Activated naive CD8-positive, alpha-beta T cell treated with anti-CD3 and anti-CD28 coated beads, Interleukin-2, amount 10 ng/mL, durations not matched to agents 7 days and 5 days (primary cell): Measurements from ENCODE around the gene OOSP1. TPM values are rescaled to one million over a fixed set of nuclear protein-coding genes. Genes with fewer than 3 reads are reported as not detected.
"Not testable (repeated sequence)": the region's sequence is repeated elsewhere in the genome, so short reads cannot be mapped to it uniquely, and the experiment has no call there.

Source experiments
- ATAC-seq: fragments of 150-1000 bp; cut with Tn5 transposase; one replicate; pipeline ENCODE4 v1.10.0; 2021; ENCODE audit warnings: low read depth, moderate library complexity
- POLR2A ChIA-PET: fragments of 350-600 bp; sonication (Branson Sonifier 250); formaldehyde crosslinking; loops from one replicate; lab custom pipeline; 2021; ENCODE audit warnings: antibody characterized with exemption; lab: Charles Lee
- DNase-seq: peaks from one replicate; pipeline ENCODE4 v3.0.0; 2021
- H3K27ac Mint-ChIP-seq: one replicate; pipeline ENCODE4 v1.8.0; 2022; ENCODE audit warnings: mild to moderate bottlenecking, mixed read lengths
- H3K27me3 Mint-ChIP-seq: one replicate; pipeline ENCODE4 v1.8.0; 2022; ENCODE audit warnings: mild to moderate bottlenecking, moderate library complexity, mixed read lengths
- H3K36me3 Mint-ChIP-seq: one replicate; pipeline ENCODE4 v1.8.0; 2021; ENCODE audit warnings: mild to moderate bottlenecking, mixed read lengths
- H3K4me1 Mint-ChIP-seq: one replicate; pipeline ENCODE4 v1.8.0; 2021; ENCODE audit warnings: mixed read lengths
- H3K4me3 Mint-ChIP-seq: one replicate; pipeline ENCODE4 v1.8.0; 2022; ENCODE audit warnings: mild to moderate bottlenecking, moderate library complexity, mixed read lengths
- H3K9me3 Mint-ChIP-seq: one replicate; pipeline ENCODE4 v1.8.0; 2021; ENCODE audit warnings: mixed read lengths
- total RNA-seq, 2 experiments: library from RNA; stranded (reverse); gene quantifications; one replicate each; pipeline ENCODE4 v1.2.3, GENCODE V29; 2021

Gene OOSP1, protein sequence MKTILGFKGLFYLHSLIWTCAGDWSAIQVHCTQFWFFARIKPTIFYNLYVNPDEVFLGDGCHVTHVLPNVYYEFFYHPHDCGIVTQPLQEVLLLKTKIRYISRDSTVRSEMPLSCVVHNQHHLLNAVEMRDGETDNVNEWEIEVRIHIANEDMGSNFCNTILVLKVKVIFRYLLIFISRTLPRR
- not detected for total RNA-seq

- ATAC-seq (no peak), DNase-seq (no peak)
- POLR2A ChIA-PET, result no interaction called here
- H3K36me3 Mint-ChIP-seq, result no peaks in the 10 kb centered on the region
- H3K9me3 Mint-ChIP-seq, result peaks cover 2% of the 10 kb centered on the region
- H3K27ac Mint-ChIP-seq, result no peak within 1 kb of the TSS
- H3K27me3 Mint-ChIP-seq, result no peaks in the 10 kb centered on the region
- H3K4me1 Mint-ChIP-seq, result no peaks in the 10 kb centered on the region
- H3K4me3 Mint-ChIP-seq, result no peak within 1 kb of the TSS
Observed at GRCh38 chr11:59938132-59938531, at the start of gene OOSP1. Gene OOSP1, plus strand, starts transcription at chr11:59938432. Its CDS starts 23 bp downstream, at chr11:59938455.

GRCh38 chr11:59891781-59892181 is 46.5 kb upstream of the OOSP1 start:
- Mint-ChIP-seq H3K27ac (no peak overlapping the region), H3K36me3 (no peaks in the 10 kb centered on the region), H3K9me3 (peaks cover 22% of the 10 kb centered on the region), H3K4me1 (no peaks in the 10 kb centered on the region), H3K27me3 (peaks cover 14% of the 10 kb centered on the region), H3K4me3 (no peak overlapping the region)
- no peak for ATAC-seq
- POLR2A ChIA-PET, result no interaction called here
- no peak for DNase-seq

- H3K36me3 Mint-ChIP-seq, result no peaks in the 10 kb centered on the region
- ATAC-seq, result no peak
- H3K4me1 Mint-ChIP-seq, result no peaks in the 10 kb centered on the region
- no peak for DNase-seq
- no peak overlapping the region for H3K4me3 Mint-ChIP-seq
- peaks cover 9% of the 10 kb centered on the region for H3K9me3 Mint-ChIP-seq
- POLR2A ChIA-PET, result no interaction called here
- peaks cover 4% of the 10 kb centered on the region for H3K27me3 Mint-ChIP-seq
- H3K27ac Mint-ChIP-seq, result no peak overlapping the region
Observed at GRCh38 chr11:59894616-59895015, 43.6 kb upstream of the OOSP1 start.

GRCh38 chr11:59898046-59898445 is 40.2 kb upstream of the OOSP1 start:
- ATAC-seq (no peak), DNase-seq (no peak)
- H3K36me3 Mint-ChIP-seq, result no peaks in the 10 kb centered on the region
- no peak overlapping the region for H3K4me3 Mint-ChIP-seq
- no peak overlapping the region for H3K27ac Mint-ChIP-seq
- peaks cover 4% of the 10 kb centered on the region for H3K9me3 Mint-ChIP-seq
- H3K27me3 Mint-ChIP-seq, result peaks cover 2% of the 10 kb centered on the region
- POLR2A ChIA-PET, result no interaction called here
- no peaks in the 10 kb centered on the region for H3K4me1 Mint-ChIP-seq

DNA sequence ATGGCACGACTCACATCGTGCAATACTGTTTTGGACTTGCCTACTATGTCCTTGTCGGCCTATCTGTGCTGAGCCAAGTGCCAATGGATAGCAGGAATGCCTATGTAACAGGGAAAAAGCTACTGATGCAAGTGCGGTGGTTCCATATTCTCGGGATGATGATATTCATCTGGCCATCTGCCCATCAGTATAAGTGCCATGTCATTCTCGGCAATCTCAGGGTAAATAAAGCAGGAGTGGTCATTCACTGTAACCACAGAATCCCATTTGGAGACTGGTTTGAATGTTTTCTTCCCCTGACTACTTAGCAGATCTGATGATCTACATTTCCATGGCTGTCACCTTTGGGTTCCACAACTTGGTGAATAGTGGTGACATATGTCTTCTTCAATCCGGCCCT is 39.6 kb upstream of the OOSP1 start:
- H3K27ac Mint-ChIP-seq, result no peak overlapping the region
- POLR2A ChIA-PET, result no interaction called here
- H3K4me3 Mint-ChIP-seq, result no peak overlapping the region
- peaks cover 4% of the 10 kb centered on the region for H3K9me3 Mint-ChIP-seq
- H3K36me3 Mint-ChIP-seq, result no peaks in the 10 kb centered on the region
- DNase-seq (no peak), ATAC-seq (no peak)
- peaks cover 2% of the 10 kb centered on the region for H3K27me3 Mint-ChIP-seq
- H3K4me1 Mint-ChIP-seq, result no peaks in the 10 kb centered on the region

GRCh38 chr11:59899532-59899931 is 38.7 kb upstream of the OOSP1 start:
- no peaks in the 10 kb centered on the region for H3K4me1 Mint-ChIP-seq
- no peak for ATAC-seq
- DNase-seq, result no peak
- H3K9me3 Mint-ChIP-seq, result peaks cover 4% of the 10 kb centered on the region
- peaks cover 2% of the 10 kb centered on the region for H3K27me3 Mint-ChIP-seq
- H3K36me3 Mint-ChIP-seq, result no peaks in the 10 kb centered on the region
- no peak overlapping the region for H3K4me3 Mint-ChIP-seq
- POLR2A ChIA-PET, result no interaction called here
- H3K27ac Mint-ChIP-seq, result no peak overlapping the region

DNA sequence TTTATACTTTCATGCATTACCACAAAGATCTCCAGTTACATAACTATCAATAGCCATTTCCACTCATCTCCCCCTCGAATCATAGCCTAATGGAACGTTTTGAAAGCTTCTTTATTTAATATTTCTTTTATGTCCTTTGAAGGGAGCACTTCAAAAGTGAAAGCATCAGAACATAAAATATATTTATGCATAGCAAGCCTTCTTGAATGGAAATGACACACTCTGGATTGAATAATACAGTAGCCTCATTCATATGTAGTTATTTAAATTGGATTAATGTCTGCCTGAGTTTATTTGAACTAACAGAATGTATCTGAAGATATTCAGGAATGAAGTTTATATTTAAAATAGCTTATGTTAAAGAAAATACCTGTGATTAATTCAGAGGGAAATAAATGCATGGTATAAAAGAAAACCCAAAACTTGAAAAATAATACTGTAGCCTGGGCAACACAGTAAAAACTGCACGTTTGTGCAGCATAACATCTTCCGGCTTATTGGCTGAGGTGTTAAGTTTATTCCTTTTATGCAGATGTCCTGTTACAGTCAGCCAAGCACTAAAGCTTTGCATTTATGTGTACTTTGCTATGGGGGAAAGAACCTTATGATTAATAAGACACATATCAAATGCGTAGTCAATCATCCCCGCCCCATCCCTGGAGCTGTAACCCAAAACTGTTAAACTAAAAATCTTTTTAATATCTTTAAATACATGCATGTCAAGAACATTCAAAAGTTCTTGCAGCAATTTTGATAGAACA is 37.7 kb upstream of the OOSP1 start:
- Mint-ChIP-seq H3K36me3 (no peaks in the 10 kb centered on the region), H3K27me3 (peaks cover under 1% of the 10 kb centered on the region), H3K9me3 (peaks cover 2% of the 10 kb centered on the region), H3K4me1 (no peaks in the 10 kb centered on the region), H3K27ac (no peak overlapping the region), H3K4me3 (no peak overlapping the region)
- POLR2A ChIA-PET, result no interaction called here
- DNase-seq (no peak), ATAC-seq (no peak)

DNA sequence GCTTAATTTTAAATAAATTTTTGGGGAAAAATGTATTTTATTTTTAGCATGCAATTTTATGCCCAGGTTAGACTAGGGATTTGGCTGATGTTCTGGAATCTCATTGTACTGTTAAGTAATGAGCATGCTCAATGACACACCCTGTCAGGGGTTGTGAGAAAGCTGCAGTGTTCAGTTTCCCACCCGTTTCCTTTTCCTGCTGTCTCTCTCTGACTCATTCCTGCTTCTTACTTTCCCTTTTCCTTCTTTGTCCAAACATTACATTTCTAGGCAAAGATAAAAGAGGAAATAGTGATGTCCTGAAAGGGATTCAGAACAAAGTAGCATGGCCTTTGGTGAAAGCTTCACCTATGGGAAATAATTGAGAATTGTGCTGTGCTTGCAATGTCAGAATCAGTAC is 36.9 kb upstream of the OOSP1 start:
- Mint-ChIP-seq H3K36me3 (no peaks in the 10 kb centered on the region), H3K4me3 (no peak overlapping the region), H3K27me3 (no peaks in the 10 kb centered on the region), H3K27ac (no peak overlapping the region), H3K9me3 (peaks cover 2% of the 10 kb centered on the region), H3K4me1 (no peaks in the 10 kb centered on the region)
- DNase-seq (no peak), ATAC-seq (no peak)
- POLR2A ChIA-PET, result no interaction called here

GRCh38 chr11:59903569-59903968 is 34.7 kb upstream of the OOSP1 start:
- H3K27ac Mint-ChIP-seq, POLR2A ChIA-PET, H3K36me3 Mint-ChIP-seq, H3K27me3 Mint-ChIP-seq, H3K4me3 Mint-ChIP-seq, DNase-seq, ATAC-seq, H3K9me3 Mint-ChIP-seq, H3K4me1 Mint-ChIP-seq: not testable (repeated sequence)

DNA sequence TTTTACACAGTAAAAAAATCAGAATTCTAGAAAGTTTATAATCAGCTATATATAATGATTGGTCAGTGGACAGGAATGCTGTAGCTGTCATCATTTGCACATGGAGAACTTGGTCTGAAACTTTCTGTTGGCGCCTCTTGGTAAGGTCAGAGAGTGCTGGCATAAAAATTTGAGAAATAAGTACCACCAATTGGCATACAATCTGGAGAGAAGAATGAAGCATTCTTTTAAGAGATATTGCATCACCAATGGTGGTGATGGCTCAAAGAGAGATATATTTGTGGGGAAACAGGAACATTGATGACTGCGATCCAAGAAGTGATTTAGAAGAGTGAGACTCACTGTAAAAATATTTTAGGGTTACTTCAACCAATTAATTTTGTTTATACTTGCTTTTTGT is 19.8 kb upstream of the OOSP1 start:
- no peak for ATAC-seq
- H3K4me3 Mint-ChIP-seq, result no peak overlapping the region
- H3K36me3 Mint-ChIP-seq, result peaks cover 2% of the 10 kb centered on the region
- no peak for DNase-seq
- no peaks in the 10 kb centered on the region for H3K4me1 Mint-ChIP-seq
- no peak overlapping the region for H3K27ac Mint-ChIP-seq
- POLR2A ChIA-PET, result no interaction called here
- no peaks in the 10 kb centered on the region for H3K27me3 Mint-ChIP-seq
- H3K9me3 Mint-ChIP-seq, result peaks cover 21% of the 10 kb centered on the region

- Mint-ChIP-seq H3K27ac (no peak overlapping the region), H3K9me3 (peaks cover 24% of the 10 kb centered on the region), H3K36me3 (peaks cover 2% of the 10 kb centered on the region), H3K4me3 (no peak overlapping the region), H3K4me1 (no peaks in the 10 kb centered on the region), H3K27me3 (no peaks in the 10 kb centered on the region)
- ATAC-seq (no peak), DNase-seq (no peak)
- POLR2A ChIA-PET, result no interaction called here
Observed at GRCh38 chr11:59918987-59919589, 19.1 kb upstream of the OOSP1 start.

DNA sequence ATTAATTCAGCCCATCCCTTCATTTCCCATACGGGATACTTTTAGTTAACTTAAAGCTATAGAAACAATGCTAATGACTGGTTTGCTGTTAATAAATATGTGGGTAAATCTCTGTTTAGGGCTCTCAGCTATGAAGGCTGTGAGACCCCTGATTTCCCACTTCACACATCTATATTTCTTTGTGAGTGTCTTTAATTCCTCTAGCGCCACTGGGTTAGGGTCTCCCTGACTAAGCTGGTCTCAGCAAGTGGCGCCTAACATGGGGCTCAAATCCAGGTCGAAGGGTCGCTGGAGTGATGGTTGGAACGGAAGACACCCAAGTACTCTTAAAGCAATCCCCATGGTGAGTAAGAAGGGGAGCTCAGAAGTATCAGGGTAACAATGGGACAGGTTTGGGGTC is 14.4 kb upstream of the OOSP1 start:
- H3K4me3 Mint-ChIP-seq, result no peak overlapping the region
- DNase-seq, result no peak

DNA sequence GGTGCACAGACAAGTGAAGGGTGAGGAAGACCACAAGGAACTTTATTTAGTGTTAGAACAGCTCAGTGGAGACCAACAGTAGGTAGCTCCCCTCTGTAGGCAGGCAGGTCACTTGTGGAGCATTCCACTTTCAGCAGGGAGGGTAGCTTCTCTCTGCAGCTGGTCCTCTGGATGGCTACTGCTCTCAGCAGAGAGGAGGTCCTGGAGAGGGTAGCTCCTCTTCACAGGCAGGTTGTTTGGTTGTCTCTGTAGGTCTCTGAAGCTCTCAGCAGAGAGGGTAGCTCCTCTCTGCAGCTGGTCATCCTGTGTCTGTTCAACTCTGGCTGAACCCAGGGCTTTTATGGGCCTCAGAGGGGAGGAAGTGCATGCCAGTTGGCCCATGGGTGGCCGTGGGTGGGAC is 6.5 kb upstream of the OOSP1 start:
- no peaks in the 10 kb centered on the region for H3K36me3 Mint-ChIP-seq
- DNase-seq (no peak), ATAC-seq (no peak)
- POLR2A ChIA-PET, result no interaction called here
- peaks cover 15% of the 10 kb centered on the region for H3K9me3 Mint-ChIP-seq
- H3K27me3 Mint-ChIP-seq, result no peaks in the 10 kb centered on the region
- H3K4me3 Mint-ChIP-seq, result no peak overlapping the region
- no peak overlapping the region for H3K27ac Mint-ChIP-seq
- H3K4me1 Mint-ChIP-seq, result no peaks in the 10 kb centered on the region

More for the DNA sequence above, 14.4 kb upstream of the OOSP1 start:
- no peaks in the 10 kb centered on the region for H3K4me1 Mint-ChIP-seq
- H3K9me3 Mint-ChIP-seq, result peaks cover 31% of the 10 kb centered on the region
- H3K27ac Mint-ChIP-seq, result no peak overlapping the region
- no peaks in the 10 kb centered on the region for H3K27me3 Mint-ChIP-seq
- POLR2A ChIA-PET, result no interaction called here
- ATAC-seq, result no peak
- H3K36me3 Mint-ChIP-seq, result peaks cover 2% of the 10 kb centered on the region

GRCh38 chr11:59938718-59939117 is 486 bp downstream of the OOSP1 start:
- Mint-ChIP-seq H3K27ac (no peak overlapping the region), H3K27me3 (peaks cover under 1% of the 10 kb centered on the region), H3K4me3 (no peak overlapping the region), H3K4me1 (no peaks in the 10 kb centered on the region), H3K9me3 (peaks cover 2% of the 10 kb centered on the region), H3K36me3 (no peaks in the 10 kb centered on the region)
- POLR2A ChIA-PET, result no interaction called here
- no peak for ATAC-seq
- DNase-seq, result no peak
